ENCODE results near the gene CITED2. TPM values are rescaled to one million over a fixed set of nuclear protein-coding genes. Genes with fewer than 3 reads are reported as not detected.
"Not testable (repeated sequence)": the region's sequence is repeated elsewhere in the genome, so short reads cannot be mapped to it uniquely, and the experiment has no call there.

CITED2 gene
- total RNA-seq, 4 donors from 2014 or later, result 67.7 to 122 (median 83.1) TPM

DNA sequence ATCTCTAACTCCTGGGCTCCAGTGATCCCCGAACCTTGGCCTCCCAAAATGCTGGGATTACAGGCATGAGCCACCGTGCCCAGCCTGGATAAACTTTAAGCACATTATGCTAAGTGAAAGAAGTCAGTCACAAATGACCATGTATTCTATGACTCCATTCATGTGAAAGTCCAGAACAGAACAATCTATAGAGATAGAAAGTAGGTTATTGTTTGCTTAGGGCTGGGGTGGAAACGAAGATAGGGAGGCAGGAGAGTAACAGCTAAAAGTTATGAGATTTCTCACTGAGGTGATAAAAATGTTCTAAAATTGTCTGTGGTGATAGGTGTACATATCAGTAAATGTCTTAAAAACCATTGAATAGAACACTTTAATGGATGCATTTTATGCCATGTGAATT, 40.9 kb upstream of the CITED2 start:
- Histone ChIP-seq H3K4me3 (no peak overlapping the region), H3K27me3 (no peaks in the 10 kb centered on the region), H3K4me1 (no peaks in the 10 kb centered on the region), H3K27ac (no peak overlapping the region), H3K9me3 (no peaks in the 10 kb centered on the region), H3K36me3 (no peaks in the 10 kb centered on the region)
- no peak for TF ChIP-seq POLR2A (IDR thresholded peaks at IDR 0.05)
- TF ChIP-seq, protein P1, sequence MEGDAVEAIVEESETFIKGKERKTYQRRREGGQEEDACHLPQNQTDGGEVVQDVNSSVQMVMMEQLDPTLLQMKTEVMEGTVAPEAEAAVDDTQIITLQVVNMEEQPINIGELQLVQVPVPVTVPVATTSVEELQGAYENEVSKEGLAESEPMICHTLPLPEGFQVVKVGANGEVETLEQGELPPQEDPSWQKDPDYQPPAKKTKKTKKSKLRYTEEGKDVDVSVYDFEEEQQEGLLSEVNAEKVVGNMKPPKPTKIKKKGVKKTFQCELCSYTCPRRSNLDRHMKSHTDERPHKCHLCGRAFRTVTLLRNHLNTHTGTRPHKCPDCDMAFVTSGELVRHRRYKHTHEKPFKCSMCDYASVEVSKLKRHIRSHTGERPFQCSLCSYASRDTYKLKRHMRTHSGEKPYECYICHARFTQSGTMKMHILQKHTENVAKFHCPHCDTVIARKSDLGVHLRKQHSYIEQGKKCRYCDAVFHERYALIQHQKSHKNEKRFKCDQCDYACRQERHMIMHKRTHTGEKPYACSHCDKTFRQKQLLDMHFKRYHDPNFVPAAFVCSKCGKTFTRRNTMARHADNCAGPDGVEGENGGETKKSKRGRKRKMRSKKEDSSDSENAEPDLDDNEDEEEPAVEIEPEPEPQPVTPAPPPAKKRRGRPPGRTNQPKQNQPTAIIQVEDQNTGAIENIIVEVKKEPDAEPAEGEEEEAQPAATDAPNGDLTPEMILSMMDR (IDR thresholded peaks at IDR 0.05), result no peak
- no peak for DNase-seq

DNA sequence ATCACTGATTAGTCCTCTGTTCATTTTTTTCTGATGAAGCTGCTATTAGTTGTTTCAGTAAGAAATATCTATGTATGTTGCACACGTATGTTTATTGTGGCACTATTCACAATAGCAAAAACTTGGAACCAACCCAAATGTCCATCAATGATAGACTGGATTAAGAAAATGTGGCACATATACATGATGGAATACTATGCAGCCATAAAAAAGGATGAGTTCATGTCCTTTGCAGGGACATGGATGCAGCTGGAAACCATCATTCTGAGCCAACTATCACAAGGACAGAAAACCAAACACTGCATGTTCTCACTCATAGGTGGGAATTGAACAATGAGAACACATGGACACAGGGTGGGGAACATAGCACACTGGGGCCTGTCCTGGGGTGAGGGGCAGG, 37.7 kb upstream of the CITED2 start:
- not testable (repeated sequence) for DNase-seq, H3K4me3 ChIP-seq, H3K36me3 ChIP-seq, H3K4me1 ChIP-seq, H3K9me3 ChIP-seq, H3K27me3 ChIP-seq, H3K27ac ChIP-seq

DNA sequence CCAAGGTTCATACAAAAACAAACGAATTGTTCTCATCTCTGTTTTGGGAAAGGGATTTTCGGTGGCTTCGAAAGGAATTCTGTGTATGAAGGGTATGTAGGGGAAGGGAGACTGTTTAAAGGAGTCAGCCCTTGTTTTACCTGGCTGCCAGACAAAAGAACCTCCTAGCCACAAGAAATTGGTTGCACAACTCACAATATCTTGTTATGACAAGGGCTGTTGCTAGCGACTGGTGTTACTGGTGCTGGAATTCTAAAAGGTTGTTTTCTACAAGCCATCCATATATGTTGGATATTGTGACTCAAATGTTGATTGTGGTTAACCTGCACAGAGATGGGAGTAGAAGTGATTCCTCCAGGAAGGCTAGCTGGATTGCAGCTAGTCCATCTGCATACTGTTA, 34.6 kb upstream of the CITED2 start:
- H3K4me3 ChIP-seq, result no peak overlapping the region
- no peaks in the 10 kb centered on the region for H3K36me3 ChIP-seq
- no peaks in the 10 kb centered on the region for H3K4me1 ChIP-seq
- H3K27me3 ChIP-seq, result no peaks in the 10 kb centered on the region
- H3K27ac ChIP-seq, result no peak overlapping the region
- no peaks in the 10 kb centered on the region for H3K9me3 ChIP-seq
- no peak for TF ChIP-seq POLR2A (IDR thresholded peaks at IDR 0.05)
- TF ChIP-seq, protein P1 (IDR thresholded peaks at IDR 0.05), result no peak
- no peak for DNase-seq

DNA sequence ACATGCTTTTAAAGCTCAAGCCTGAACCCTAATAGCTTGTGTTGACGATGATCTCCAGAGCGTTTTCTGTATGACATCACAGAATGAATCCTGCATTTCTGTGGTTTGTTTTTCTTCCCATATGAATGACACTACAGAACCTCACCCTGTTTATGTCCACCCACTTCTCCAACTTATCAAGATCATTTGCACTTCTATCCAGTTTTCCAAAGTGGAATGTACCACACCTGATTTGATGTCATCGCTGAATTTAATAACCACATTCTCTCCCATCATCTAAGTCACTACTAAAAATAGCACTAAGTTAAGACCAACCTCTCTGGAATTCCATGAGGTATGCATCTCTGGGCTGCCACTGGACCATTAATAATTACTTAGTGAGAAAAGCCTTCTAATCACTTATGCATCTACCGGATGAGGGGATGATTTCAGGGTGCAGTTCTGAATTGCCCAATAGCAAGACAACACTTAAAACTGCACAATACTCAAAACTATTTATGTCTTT, 33.3 kb upstream of the CITED2 start:
- H3K4me1 ChIP-seq, result no peaks in the 10 kb centered on the region
- no peaks in the 10 kb centered on the region for H3K9me3 ChIP-seq
- H3K27me3 ChIP-seq, result no peaks in the 10 kb centered on the region
- no peak overlapping the region for H3K27ac ChIP-seq
- no peak for DNase-seq
- H3K4me3 ChIP-seq, result no peak overlapping the region
- H3K36me3 ChIP-seq, result no peaks in the 10 kb centered on the region
- TF ChIP-seq, protein P1 (IDR thresholded peaks at IDR 0.05), result no peak
- TF ChIP-seq POLR2A (IDR thresholded peaks at IDR 0.05), result no peak

DNA sequence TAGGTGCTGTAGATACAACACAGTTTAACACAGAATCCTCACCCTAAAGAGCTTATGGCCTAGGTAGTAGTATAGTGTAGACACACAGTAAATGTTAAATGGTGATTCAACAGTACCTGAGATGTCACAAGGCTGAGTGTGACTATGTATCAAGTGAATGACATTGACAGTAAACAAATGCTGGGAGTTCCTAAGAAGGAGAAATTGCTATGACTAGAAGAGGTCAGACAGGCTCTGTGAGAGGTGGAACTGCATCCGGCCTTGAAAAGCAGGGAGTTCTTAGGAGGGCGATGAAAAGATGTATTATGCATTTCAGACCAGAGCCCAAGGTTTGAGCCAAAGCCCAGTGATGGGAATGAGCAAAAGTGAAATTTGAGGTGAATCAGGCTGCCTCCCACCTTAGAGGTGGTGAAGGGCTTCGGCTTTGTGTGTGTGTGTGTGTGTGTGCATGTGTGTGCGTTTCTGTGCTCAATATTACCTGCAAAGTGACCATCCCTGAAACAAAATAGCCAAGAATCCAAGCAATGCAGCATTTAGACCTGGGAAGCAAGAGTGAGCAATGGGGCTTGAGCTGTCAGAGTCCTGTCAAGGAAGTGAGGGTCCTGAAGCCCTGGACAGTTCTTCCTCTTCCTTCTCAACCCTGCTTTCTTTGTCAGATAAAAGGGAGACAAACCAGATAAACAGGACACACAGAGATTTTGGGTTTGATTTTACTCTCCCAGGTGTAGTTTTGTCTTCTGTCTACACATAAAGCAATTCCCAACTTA, 32.3 kb upstream of the CITED2 start:
- no peak for TF ChIP-seq POLR2A (IDR thresholded peaks at IDR 0.05)
- TF ChIP-seq, protein P1 (IDR thresholded peaks at IDR 0.05), result no peak
- no peak for DNase-seq
- Histone ChIP-seq H3K27ac (no peak overlapping the region), H3K36me3 (no peaks in the 10 kb centered on the region), H3K27me3 (no peaks in the 10 kb centered on the region), H3K4me1 (no peaks in the 10 kb centered on the region), H3K9me3 (no peaks in the 10 kb centered on the region), H3K4me3 (no peak overlapping the region)

DNA sequence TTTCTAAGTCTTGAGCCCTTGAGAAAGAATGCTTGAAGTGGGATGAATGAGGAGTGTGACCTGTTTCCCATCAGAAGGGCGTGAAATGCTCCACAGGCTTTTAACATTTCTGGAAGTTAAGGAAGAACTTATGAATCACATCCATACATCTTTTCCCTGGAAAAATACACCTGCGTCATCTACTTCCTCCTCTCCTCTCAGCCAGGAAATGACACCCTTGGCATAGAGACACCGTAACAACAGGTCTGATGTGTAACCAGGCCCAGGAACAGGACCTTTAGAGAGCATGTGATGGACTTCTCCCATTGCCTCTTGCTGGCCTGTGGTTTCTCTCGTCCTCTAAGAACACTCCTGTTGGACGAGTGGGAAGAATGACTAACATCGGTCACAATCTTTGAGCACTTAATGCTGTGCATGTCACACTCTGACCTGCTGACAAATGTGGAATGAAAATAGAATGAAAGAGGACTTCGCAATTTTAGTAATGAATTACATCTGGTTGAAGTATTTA, 28.5 kb upstream of the CITED2 start:
- Histone ChIP-seq H3K27me3 (no peaks in the 10 kb centered on the region), H3K36me3 (no peaks in the 10 kb centered on the region), H3K4me3 (no peak overlapping the region), H3K9me3 (no peaks in the 10 kb centered on the region), H3K27ac (no peak overlapping the region), H3K4me1 (no peaks in the 10 kb centered on the region)
- TF ChIP-seq POLR2A (IDR thresholded peaks at IDR 0.05), result no peak
- TF ChIP-seq, protein P1 (IDR thresholded peaks at IDR 0.05), result no peak
- no peak for DNase-seq
